SKM-1 (cell line): Measurements from ENCODE around the gene OCSTAMP.

Experiments used
- DNase-seq: peaks from one replicate; lab custom pipeline; 2025; ENCODE audit not compliant: unreplicated experiment; lab: John Stamatoyannopoulos, UW

OCSTAMP gene

DNA sequence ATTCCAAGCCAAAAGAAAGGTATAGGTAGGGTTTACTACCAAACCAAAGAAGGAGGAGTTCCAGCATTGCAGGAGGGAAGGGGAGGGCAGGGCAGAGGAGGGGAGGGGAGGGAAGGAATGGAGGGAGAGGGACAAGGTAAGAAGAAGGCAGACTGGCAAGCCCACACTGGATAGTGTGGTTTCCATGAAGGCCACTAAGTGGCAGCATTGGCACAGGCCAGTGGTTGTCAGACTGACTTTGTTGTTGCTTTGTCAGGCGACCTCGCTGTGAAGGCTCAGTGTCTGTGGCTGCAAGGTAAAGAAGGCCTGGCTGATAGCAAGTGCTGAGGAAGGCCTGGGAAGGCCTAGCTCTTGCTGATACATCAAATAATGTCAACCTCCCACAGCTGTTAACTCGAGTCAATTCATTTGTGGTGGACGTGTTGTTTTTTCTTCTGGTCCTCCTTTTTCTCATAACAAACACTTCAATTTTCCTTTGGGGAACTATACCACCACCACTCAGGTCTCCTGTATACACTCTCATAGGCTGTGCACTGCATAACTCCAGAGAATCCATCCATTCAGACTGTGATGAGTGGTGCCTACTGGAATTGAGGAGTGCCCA lies 29.4 kb downstream of the OCSTAMP start:
- DNase-seq = peak; percentile 21

- DNase-seq = no peak
These were observed 29.9 kb downstream of the OCSTAMP start for GRCh38 chr20:46520540-46520939.

GRCh38 chr20:46519471-46520068 lies 30.9 kb downstream of the OCSTAMP start:
- no peak for DNase-seq

- peak; percentile 16 for DNase-seq
These were observed 37.3 kb downstream of the OCSTAMP start, which contains the start of gene ZNF334 for GRCh38 chr20:46512943-46513844. Gene ZNF334 (minus strand): TSS chr20:46513559. CDS start chr20:46512102, 1,457 bp downstream.

DNA sequence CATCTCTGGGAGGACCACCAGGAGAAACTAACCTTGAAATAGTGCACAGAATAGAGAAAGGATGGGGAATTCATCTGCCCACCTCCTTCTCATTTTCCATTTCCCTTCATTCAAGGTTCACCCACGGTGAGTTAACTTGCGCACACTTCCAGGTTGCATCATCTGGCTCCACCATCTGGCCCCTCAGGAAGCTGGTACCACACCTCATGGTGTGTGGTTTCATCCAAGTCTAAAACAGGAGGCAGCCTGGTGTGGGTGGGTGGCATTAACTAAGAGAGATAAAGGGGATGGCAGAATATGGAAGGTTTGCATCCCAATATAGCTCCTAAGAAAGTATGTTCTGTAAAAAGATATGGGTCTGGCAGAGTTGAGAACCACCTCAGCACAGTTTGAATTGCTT lies 40.9 kb downstream of the OCSTAMP start:
- no peak for DNase-seq

- DNase-seq = no peak
These were observed 42.6 kb downstream of the OCSTAMP start for GRCh38 chr20:46507760-46508407.

DNA sequence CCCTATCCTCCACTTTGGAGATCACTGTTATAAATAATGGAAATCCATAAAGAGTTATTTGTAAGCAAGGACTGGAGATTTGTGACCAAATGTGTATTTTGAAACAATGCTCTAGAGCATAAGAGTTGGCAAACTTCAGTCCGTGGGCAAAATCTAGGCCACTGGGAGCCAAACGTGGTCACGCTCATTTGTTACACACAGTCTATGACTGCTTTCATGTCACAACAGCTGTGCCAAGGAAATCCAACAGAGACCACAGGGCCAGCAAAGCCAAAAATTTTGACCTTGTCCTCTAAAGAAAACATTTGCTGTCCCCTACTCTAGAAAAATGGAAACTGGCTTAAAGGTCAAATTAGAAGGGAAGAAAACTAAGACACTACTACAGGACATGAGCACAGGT lies 44.9 kb downstream of the OCSTAMP start:
- no peak for DNase-seq

- no peak for DNase-seq
These were observed 48.5 kb downstream of the OCSTAMP start for GRCh38 chr20:46501961-46502360.

- no peak for DNase-seq
These were observed 49.0 kb downstream of the OCSTAMP start for GRCh38 chr20:46501337-46501942.

DNA sequence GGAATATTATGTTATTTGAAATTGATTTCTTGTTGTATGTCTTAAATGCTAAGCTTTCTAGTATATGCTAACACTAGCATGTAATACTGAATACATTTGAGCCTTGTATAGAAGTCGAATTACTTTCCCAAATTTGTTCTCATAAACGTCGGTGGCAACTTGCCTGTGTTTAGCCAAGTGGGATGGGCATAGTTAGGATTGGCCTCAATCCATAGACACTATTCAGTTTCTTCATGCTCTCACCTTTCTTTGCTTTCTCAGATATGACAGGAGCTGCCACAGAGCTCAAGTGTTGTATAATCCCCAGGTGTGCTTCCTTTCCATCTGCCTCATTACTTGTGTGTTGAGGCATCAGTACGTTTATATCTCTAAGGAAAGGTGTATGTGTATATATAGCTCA lies 56.4 kb downstream of the OCSTAMP start:
- no peak for DNase-seq

- DNase-seq = no peak
These were observed 59.1 kb downstream of the OCSTAMP start for GRCh38 chr20:46491354-46491753.
